Measurements from ENCODE around the gene JAZF1. TPM values are rescaled to one million over a fixed set of nuclear protein-coding genes. Genes with fewer than 3 reads are reported as not detected.

JAZF1 gene
- total and polyA plus RNA-seq, 10 of the 15 experiments (the other 5 are each of a cell fraction or from before 2014, with no cell fraction given), result 0.04 to 0.82 (median 0.15) TPM; not detected in 3

DNA sequence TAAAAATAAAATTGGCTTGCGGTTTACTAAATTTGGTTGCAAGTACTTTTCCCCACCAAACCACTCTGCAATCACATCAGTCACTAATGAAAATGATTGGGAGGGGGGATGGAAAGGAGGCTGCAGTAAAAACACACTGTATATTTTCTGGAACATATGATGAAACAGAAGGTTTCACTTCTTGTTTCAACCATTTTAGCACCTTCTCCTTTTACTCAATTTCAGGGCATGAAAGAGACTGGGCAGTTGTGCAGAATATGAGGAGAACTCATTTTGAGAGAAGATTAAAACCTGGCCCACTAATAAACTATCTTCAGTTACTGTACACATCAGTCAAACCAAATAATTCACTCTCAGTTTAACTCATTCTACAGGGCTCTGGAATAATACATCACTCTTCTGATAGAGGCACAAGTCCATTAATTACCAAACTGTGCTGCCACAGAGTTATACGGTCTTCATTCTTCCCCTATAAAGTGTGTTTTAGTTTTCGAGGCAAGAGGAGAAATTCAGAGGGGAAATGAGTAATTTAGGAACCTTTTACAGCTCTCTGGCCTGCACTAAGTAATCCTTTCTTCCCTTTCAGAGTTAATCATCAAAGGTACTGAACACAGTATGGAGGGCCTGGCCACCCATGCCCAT, 25.5 kb downstream of the JAZF1 start (continued):
- TF ChIP-seq, protein P1, sequence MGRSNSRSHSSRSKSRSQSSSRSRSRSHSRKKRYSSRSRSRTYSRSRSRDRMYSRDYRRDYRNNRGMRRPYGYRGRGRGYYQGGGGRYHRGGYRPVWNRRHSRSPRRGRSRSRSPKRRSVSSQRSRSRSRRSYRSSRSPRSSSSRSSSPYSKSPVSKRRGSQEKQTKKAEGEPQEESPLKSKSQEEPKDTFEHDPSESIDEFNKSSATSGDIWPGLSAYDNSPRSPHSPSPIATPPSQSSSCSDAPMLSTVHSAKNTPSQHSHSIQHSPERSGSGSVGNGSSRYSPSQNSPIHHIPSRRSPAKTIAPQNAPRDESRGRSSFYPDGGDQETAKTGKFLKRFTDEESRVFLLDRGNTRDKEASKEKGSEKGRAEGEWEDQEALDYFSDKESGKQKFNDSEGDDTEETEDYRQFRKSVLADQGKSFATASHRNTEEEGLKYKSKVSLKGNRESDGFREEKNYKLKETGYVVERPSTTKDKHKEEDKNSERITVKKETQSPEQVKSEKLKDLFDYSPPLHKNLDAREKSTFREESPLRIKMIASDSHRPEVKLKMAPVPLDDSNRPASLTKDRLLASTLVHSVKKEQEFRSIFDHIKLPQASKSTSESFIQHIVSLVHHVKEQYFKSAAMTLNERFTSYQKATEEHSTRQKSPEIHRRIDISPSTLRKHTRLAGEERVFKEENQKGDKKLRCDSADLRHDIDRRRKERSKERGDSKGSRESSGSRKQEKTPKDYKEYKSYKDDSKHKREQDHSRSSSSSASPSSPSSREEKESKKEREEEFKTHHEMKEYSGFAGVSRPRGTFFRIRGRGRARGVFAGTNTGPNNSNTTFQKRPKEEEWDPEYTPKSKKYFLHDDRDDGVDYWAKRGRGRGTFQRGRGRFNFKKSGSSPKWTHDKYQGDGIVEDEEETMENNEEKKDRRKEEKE (IDR thresholded peaks at IDR 0.05), result no peak
- TF ChIP-seq SMC3 (IDR thresholded peaks at IDR 0.05; ENCODE audit: borderline replicate concordance, low read length) (no peak), BCL11A (IDR thresholded peaks at IDR 0.05; ENCODE audit: low read depth, low read length) (peak; percentile 89), SP1 (IDR thresholded peaks at IDR 0.05; ENCODE audit: low read depth, low read length) (peak; percentile 47), TCF12 (IDR thresholded peaks at IDR 0.05; ENCODE audit: low read depth, low read length) (peak; percentile 36; the same call in 1 of the 2 replicates), IRF4 (IDR thresholded peaks at IDR 0.05; ENCODE audit: low read depth, low read length) (peak; percentile 90; the same call in 1 of the 2 replicates), RBBP5 (conservative IDR thresholded peaks at IDR 0.05) (no peak), TARDBP (IDR thresholded peaks at IDR 0.05; ENCODE audit: borderline replicate concordance) (no peak), PAX5 (IDR thresholded peaks at IDR 0.05; ENCODE audit: borderline replicate concordance, low read depth, low read length) (peak; percentile 72; the same call in 1 of the 2 replicates), NBN (IDR thresholded peaks at IDR 0.05) (peak; percentile 52), CBX3 (IDR thresholded peaks at IDR 0.05; ENCODE audit: borderline replicate concordance, low read depth) (no peak), NR2F1 (conservative IDR thresholded peaks at IDR 0.05) (peak; percentile 75; the same call in 1 of the 2 replicates), NRF1 (conservative IDR thresholded peaks at IDR 0.05; ENCODE audit: low read depth, low read length) (no peak), FOXM1 (IDR thresholded peaks at IDR 0.05; ENCODE audit: low read depth, low read length) (peak; percentile 89), ZNF274 (IDR thresholded peaks at IDR 0.05; ENCODE audit: insufficient read depth, insufficient read length) (no peak), GABPA (IDR thresholded peaks at IDR 0.05; ENCODE audit: low read depth) (peak; percentile 71; the same call in 1 of the 2 replicates), TAF1 (IDR thresholded peaks at IDR 0.05; ENCODE audit: borderline replicate concordance, low read depth, low read length) (no peak), IKZF2 (IDR thresholded peaks at IDR 0.05) (peak; percentile 95), SMAD5 (IDR thresholded peaks at IDR 0.05; ENCODE audit: low read depth) (no peak), NR2C1 (IDR thresholded peaks at IDR 0.05) (no peak), KLF5 (IDR thresholded peaks at IDR 0.05; ENCODE audit: partially characterized antibody) (no peak), STAT3 (IDR thresholded peaks at IDR 0.05; ENCODE audit: low read depth, low read length) (0 out of 2 replicates have a peak, but pooled peaks have one; percentile 41), PML (IDR thresholded peaks at IDR 0.05; ENCODE audit: low read length) (peak; percentile 82), SIN3A (IDR thresholded peaks at IDR 0.05; ENCODE audit: low read depth, low read length) (no peak)
- TF ChIP-seq, protein P2, sequence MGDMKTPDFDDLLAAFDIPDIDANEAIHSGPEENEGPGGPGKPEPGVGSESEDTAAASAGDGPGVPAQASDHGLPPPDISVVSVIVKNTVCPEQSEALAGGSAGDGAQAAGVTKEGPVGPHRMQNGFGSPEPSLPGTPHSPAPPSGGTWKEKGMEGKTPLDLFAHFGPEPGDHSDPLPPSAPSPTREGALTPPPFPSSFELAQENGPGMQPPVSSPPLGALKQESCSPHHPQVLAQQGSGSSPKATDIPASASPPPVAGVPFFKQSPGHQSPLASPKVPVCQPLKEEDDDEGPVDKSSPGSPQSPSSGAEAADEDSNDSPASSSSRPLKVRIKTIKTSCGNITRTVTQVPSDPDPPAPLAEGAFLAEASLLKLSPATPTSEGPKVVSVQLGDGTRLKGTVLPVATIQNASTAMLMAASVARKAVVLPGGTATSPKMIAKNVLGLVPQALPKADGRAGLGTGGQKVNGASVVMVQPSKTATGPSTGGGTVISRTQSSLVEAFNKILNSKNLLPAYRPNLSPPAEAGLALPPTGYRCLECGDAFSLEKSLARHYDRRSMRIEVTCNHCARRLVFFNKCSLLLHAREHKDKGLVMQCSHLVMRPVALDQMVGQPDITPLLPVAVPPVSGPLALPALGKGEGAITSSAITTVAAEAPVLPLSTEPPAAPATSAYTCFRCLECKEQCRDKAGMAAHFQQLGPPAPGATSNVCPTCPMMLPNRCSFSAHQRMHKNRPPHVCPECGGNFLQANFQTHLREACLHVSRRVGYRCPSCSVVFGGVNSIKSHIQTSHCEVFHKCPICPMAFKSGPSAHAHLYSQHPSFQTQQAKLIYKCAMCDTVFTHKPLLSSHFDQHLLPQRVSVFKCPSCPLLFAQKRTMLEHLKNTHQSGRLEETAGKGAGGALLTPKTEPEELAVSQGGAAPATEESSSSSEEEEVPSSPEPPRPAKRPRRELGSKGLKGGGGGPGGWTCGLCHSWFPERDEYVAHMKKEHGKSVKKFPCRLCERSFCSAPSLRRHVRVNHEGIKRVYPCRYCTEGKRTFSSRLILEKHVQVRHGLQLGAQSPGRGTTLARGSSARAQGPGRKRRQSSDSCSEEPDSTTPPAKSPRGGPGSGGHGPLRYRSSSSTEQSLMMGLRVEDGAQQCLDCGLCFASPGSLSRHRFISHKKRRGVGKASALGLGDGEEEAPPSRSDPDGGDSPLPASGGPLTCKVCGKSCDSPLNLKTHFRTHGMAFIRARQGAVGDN (IDR thresholded peaks at IDR 0.05), result no peak
- TF ChIP-seq, protein P3, sequence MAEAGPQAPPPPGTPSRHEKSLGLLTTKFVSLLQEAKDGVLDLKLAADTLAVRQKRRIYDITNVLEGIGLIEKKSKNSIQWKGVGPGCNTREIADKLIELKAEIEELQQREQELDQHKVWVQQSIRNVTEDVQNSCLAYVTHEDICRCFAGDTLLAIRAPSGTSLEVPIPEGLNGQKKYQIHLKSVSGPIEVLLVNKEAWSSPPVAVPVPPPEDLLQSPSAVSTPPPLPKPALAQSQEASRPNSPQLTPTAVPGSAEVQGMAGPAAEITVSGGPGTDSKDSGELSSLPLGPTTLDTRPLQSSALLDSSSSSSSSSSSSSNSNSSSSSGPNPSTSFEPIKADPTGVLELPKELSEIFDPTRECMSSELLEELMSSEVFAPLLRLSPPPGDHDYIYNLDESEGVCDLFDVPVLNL (IDR thresholded peaks at IDR 0.05; ENCODE audit: low read depth, low read length), result no peak
